Spleen (tissue), 11 donors: Measurements from ENCODE around the gene MAL. TPM values are rescaled to one million over a fixed set of nuclear protein-coding genes. Genes with fewer than 3 reads are reported as not detected.
A peak's percentile ranks its signal among the peaks of the same experiment; 100 is the strongest.

Experiments used
- DNase-seq: peaks from one replicate; pipeline ENCODE4 v3.0.0-alpha.2; 2020
- H3K27ac ChIP-seq, 8 donors: fragments of 200-600 bp; sonication (generic) in 7 of 8; 1 replicate in 4 of 8; 2 replicates in 4 of 8; pipeline versions ENCODE4 v1.5.0 to v1.8.0; 2016 to 2021; ENCODE audit warnings: inconsistent platforms in 4 of 8, mild to moderate bottlenecking in 4 of 8, moderate library complexity in 1 of 8
- H3K27me3 ChIP-seq, 7 donors: fragments of 200-600 bp; sonication (generic) in 6 of 7; replicated peaks in 1 of 7; 1 replicate in 4 of 7; 2 replicates in 3 of 7; pipeline versions ENCODE4 v1.5.0 to v1.8.0; 2016 to 2021; ENCODE audit warnings: inconsistent platforms in 3 of 7, mild to moderate bottlenecking in 1 of 7
- H3K36me3 ChIP-seq, 6 donors: fragments of 200-600 bp; sonication (generic) in 5 of 6; 1 replicate in 4 of 6; 2 replicates in 2 of 6; pipeline versions ENCODE4 v1.5.0 to v1.8.0; 2016 to 2021; ENCODE audit warnings: inconsistent platforms in 2 of 6
- H3K4me1 ChIP-seq, 6 donors: fragments of 200-600 bp; sonication (generic) in 5 of 6; 1 replicate in 3 of 6; 2 replicates in 3 of 6; pipeline versions ENCODE4 v1.5.0 to v1.8.0; 2016 to 2021; ENCODE audit warnings: inconsistent platforms in 3 of 6
- H3K4me3 ChIP-seq, 8 donors: fragments of 200-600 bp; sonication (generic) in 7 of 8; 1 replicate in 4 of 8; 2 replicates in 4 of 8; pipeline versions ENCODE4 v1.5.0 to v1.8.0; 2016 to 2021; ENCODE audit warnings: inconsistent platforms in 4 of 8, mild to moderate bottlenecking in 4 of 8, moderate library complexity in 2 of 8
- H3K9me3 ChIP-seq, 8 donors: fragments of 200-600 bp; sonication (generic) in 7 of 8; 1 replicate in 4 of 8; 2 replicates in 4 of 8; pipeline versions ENCODE4 v1.5.0 to v1.8.0; 2016 to 2021; ENCODE audit warnings: inconsistent platforms in 4 of 8
- POLR2A ChIP-seq, 3 donors: fragments of 450-650 bp; IDR thresholded peaks; one replicate each; pipeline ENCODE4 v1.5.1; 2017; ENCODE audit warnings: antibody characterized with exemption in 3 of 3, mild to moderate bottlenecking in 1 of 3
- POLR2AphosphoS5 ChIP-seq, 3 donors: sonication (generic); formaldehyde crosslinking; IDR thresholded peaks; one replicate each; pipeline ENCODE4 v1.5.1; 2017; ENCODE audit warnings: antibody characterized with exemption in 3 of 3
- WGBS, 5 donors: extraction: QIAGEN DNeasy Blood & Tissue Kit in 3 of 5; methylation state at CpG; one replicate each; pipeline versions ENCODE4 v1.1.5 to v1.1.7; 2013 to 2018; 5-methylcytosine and 5-hydroxymethylcytosine counted together
- intact Hi-C: fragments of 100-400 bp; cut with DNase I; formaldehyde crosslinking; loops from one replicate; pipeline ENCODE4 v1.15.0; 2023; ENCODE audit warnings: low total_unique reads
- polyA plus RNA-seq, 3 donors: library from polyadenylated mRNA; stranded (reverse); fragments of 200-250 nt; gene quantifications; one replicate each; pipeline ENCODE4 v1.2.1, GENCODE V29; 2013
- total RNA-seq, 7 donors: library from RNA; depleted of rRNA in 3 of 7; stranded (reverse); fragments of >200 nt in 3 of 7; fragmentation: NEBNext Ultra II Directional in 4 of 7; extraction: Animal tissue kit (Norgen Biotek cat#: 25700) in 4 of 7; gene quantifications; one replicate each; pipeline versions ENCODE4 v1.1.0 to v1.2.1, GENCODE V29; 2016 to 2021
- TF ChIP-seq, protein P1 (sequence below), 11 experiments: fragments of 200-600 bp in 7 of 11; fragments of 450-650 bp in 4 of 11; sonication (generic) in 4 of 11; IDR thresholded peaks in 8 of 11; conservative IDR thresholded peaks in 3 of 11; 1 replicate in 7 of 11; 2 replicates in 4 of 11; pipeline versions ENCODE4 v1.4.0 to v1.8.0; 2016 to 2021; ENCODE audit warnings: antibody characterized with exemption in 11 of 11, inconsistent platforms in 4 of 11, mild to moderate bottlenecking in 1 of 11
- donor health status: healthy with polysubstance abuse.
- donor health status: DM: no; HTN: no; CAD: no; lungs with moderate emphysema.
- donor health status: DM: no; HTN: no; CAD: no.
- donor health status: Bipolar disorder and iron deficiency.
- donor health status: healthy.
- donor health status: DM: no; HTN: no; CAD: no.
- donor health status: DM: yes; HTN: yes; CAD: no.

Gene MAL
- total and polyA plus RNA-seq, 10 donors: 4.7 to 18.8 (median 8.7) TPM

DNA sequence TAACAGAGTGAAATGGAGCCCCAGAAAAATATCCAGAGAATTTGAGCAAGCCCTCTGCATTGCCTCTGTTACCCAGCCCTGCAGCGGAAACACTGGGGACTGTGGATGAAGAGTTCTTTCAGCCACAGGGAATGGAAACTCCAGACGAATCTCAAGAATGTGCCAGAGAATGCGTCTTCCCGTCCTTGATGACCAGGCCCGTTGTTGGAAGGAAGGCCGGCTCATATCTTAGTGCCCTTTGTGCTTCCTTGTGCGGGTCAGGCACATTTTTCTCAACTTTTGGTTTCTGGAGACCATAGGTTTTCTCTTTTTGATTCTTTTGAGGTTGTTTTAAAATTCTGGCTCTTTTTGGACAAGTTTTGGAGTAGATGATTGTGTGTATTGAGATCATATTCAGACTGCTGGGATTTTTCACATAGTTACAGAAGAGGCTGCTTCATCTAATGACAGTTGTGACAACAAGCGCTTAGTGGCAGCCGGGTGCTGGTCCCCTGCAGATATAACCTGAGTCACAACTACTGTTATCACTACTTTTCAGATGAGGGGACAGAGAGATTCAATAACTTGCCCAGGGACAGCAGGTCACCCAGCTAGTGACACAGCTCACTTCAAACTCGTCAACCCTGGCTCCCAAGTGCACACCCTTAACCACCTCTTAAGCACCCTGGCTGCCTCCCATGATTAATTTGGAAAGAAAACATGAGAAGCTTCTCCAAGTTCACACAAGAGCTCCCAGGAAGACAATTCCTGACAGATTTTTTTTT, 15.7 kb downstream of the MAL start:
- 68 to 91% (median 82%) methylated on average over 10 of the region's 10 CpGs for WGBS, 5 donors
- no peaks in the 10 kb centered on the region for H3K9me3 ChIP-seq
- H3K27me3 ChIP-seq: peaks cover 0 to 23% (median 0%) of the 10 kb centered on the region in 7 donors
- peaks cover 0 to 8% (median 0%) of the 10 kb centered on the region in 6 donors for H3K4me1 ChIP-seq
- H3K36me3 ChIP-seq: no peaks in the 10 kb centered on the region
- H3K27ac ChIP-seq: no peak overlapping the region
- DNase-seq: no peak
- TF ChIP-seq POLR2A (IDR thresholded peaks at IDR 0.05) (no peak), POLR2AphosphoS5 (IDR thresholded peaks at IDR 0.05) (no peak)
- TF ChIP-seq, protein P1, sequence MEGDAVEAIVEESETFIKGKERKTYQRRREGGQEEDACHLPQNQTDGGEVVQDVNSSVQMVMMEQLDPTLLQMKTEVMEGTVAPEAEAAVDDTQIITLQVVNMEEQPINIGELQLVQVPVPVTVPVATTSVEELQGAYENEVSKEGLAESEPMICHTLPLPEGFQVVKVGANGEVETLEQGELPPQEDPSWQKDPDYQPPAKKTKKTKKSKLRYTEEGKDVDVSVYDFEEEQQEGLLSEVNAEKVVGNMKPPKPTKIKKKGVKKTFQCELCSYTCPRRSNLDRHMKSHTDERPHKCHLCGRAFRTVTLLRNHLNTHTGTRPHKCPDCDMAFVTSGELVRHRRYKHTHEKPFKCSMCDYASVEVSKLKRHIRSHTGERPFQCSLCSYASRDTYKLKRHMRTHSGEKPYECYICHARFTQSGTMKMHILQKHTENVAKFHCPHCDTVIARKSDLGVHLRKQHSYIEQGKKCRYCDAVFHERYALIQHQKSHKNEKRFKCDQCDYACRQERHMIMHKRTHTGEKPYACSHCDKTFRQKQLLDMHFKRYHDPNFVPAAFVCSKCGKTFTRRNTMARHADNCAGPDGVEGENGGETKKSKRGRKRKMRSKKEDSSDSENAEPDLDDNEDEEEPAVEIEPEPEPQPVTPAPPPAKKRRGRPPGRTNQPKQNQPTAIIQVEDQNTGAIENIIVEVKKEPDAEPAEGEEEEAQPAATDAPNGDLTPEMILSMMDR (IDR thresholded peaks at IDR 0.05 in 8 of 11, conservative IDR thresholded peaks at IDR 0.05 in 3 of 11): no peak
- H3K4me3 ChIP-seq: no peak overlapping the region
- intact Hi-C loops: no loop called here

DNA sequence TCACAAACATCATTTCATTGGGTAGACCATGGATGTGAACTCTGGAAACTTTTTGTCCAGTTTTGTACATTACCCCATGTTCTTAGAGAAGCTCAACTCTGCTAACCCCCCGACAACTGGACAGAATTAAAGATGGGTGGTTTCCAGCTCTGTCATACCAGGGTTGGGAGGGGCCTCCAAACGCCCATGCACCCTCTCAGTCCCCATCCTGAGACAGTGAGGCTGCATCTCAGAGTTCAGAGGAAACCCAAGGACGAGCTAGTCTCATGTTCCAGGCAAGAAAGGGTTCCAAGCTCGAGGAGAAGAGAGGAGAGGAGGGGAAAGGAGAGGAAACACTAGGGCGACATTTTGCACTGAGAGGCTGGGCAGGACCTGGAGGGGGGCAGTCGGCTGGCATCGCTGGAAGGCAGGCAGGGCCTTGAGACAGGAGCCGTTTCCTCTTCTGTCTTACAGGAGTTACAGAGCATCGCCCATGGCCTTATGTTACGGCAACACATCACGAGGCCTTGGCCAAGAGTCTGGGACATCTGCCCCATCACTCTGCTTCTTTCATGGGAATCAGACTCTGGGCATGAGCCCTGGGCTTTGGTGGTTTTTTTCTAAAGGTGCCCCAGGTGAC, 16.4 kb downstream of the MAL start:
- TF ChIP-seq, protein P1 (IDR thresholded peaks at IDR 0.05 in 8 of 11, conservative IDR thresholded peaks at IDR 0.05 in 3 of 11): no peak
- TF ChIP-seq POLR2A (IDR thresholded peaks at IDR 0.05): no peak
- TF ChIP-seq POLR2AphosphoS5 (IDR thresholded peaks at IDR 0.05): no peak
- no peaks in the 10 kb centered on the region for H3K36me3 ChIP-seq
- intact Hi-C loops: no loop called here
- H3K4me3 ChIP-seq: no peak overlapping the region
- H3K4me1 ChIP-seq: peaks cover 0 to 8% (median 0%) of the 10 kb centered on the region in 6 donors
- no peaks in the 10 kb centered on the region for H3K9me3 ChIP-seq
- DNase-seq: no peak
- no peak overlapping the region for H3K27ac ChIP-seq
- WGBS, 5 donors: 71 to 84% (median 78%) methylated on average over 11 of the region's 11 CpGs
- peaks cover 0 to 23% (median 0%) of the 10 kb centered on the region in 7 donors for H3K27me3 ChIP-seq

- no peaks in the 10 kb centered on the region for H3K36me3 ChIP-seq
- 56 to 71% (median 67%) methylated on average over 7 of the region's 7 CpGs for WGBS, 5 donors
- intact Hi-C loops: no loop called here
- peaks cover 0 to 23% (median 0%) of the 10 kb centered on the region in 7 donors for H3K27me3 ChIP-seq
- H3K9me3 ChIP-seq: no peaks in the 10 kb centered on the region
- H3K4me3 ChIP-seq: no peak overlapping the region
- H3K4me1 ChIP-seq: peaks cover 0 to 8% (median 0%) of the 10 kb centered on the region in 6 donors
- no peak for TF ChIP-seq POLR2A (IDR thresholded peaks at IDR 0.05)
- H3K27ac ChIP-seq: no peak overlapping the region
- DNase-seq: no peak
Measured at GRCh38 chr2:95042472-95043271, 17.2 kb downstream of the MAL start.

- Histone ChIP-seq H3K27me3 (peaks cover 0 to 23% (median 0%) of the 10 kb centered on the region in 7 donors), H3K4me3 (no peak overlapping the region), H3K4me1 (peaks cover 0 to 8% (median 0%) of the 10 kb centered on the region in 6 donors), H3K27ac (no peak overlapping the region), H3K36me3 (no peaks in the 10 kb centered on the region), H3K9me3 (no peaks in the 10 kb centered on the region)
- intact Hi-C loops: no loop called here
- TF ChIP-seq, protein P1 (IDR thresholded peaks at IDR 0.05 in 8 of 11, conservative IDR thresholded peaks at IDR 0.05 in 3 of 11): no peak
- TF ChIP-seq POLR2A (IDR thresholded peaks at IDR 0.05): no peak
- TF ChIP-seq POLR2AphosphoS5 (IDR thresholded peaks at IDR 0.05): no peak
- peak; percentile 20 for DNase-seq
- 46 to 58% (median 50%) methylated on average over 16 to 17 of the region's 17 CpGs for WGBS, 5 donors
Measured at GRCh38 chr2:95043300-95044093, 18.0 kb downstream of the MAL start.
